CD4-positive, CD25-positive, alpha-beta regulatory T cell (primary cell): ENCODE data around the gene SPAG4. TPM values are rescaled to one million over a fixed set of nuclear protein-coding genes. Genes with fewer than 3 reads are reported as not detected.

ENCODE experiments used
- ATAC-seq, 2 donors: fragments of 150-1000 bp; cut with Tn5 transposase; one replicate each; pipeline ENCODE4 v1.10.0; 2021; ENCODE audit warnings: low read depth in 2 of 2, moderate number of reproducible peaks in 2 of 2, moderate library complexity in 1 of 2
- DNase-seq, 3 donors: peaks; one replicate each; pipeline versions ENCODE4 v3.0.0 to v3.0.0-alpha.2; 2012 to 2022; ENCODE audit warnings: mixed read lengths in 1 of 3
- H3K27ac ChIP-seq: one replicate; pipeline ENCODE4 v1.7.0; 2013; ENCODE audit warnings: mild to moderate bottlenecking, low read length; ENCODE audit not compliant: insufficient read depth, poor library complexity, severe bottlenecking
- H3K27me3 ChIP-seq: one replicate; pipeline ENCODE4 v1.7.0; 2013; ENCODE audit warnings: low read length; ENCODE audit not compliant: control insufficient read depth, insufficient read depth
- H3K36me3 ChIP-seq: one replicate; pipeline ENCODE4 v1.7.0; 2013; ENCODE audit warnings: mild to moderate bottlenecking, low read length, moderate library complexity; ENCODE audit not compliant: control insufficient read depth, insufficient read depth
- H3K4me1 ChIP-seq: 2 replicates; pipeline ENCODE4 v1.7.0; 2013; ENCODE audit warnings: mild to moderate bottlenecking, low read length; ENCODE audit not compliant: insufficient read depth, control insufficient read depth, poor library complexity, severe bottlenecking
- H3K4me3 ChIP-seq: one replicate; pipeline ENCODE4 v1.7.0; 2013; ENCODE audit warnings: low read depth, mild to moderate bottlenecking, low read length, moderate library complexity
- H3K9me3 ChIP-seq, 2 experiments: 1 replicate in 1 of 2; 2 replicates in 1 of 2; pipeline ENCODE4 v1.7.0; 2013; ENCODE audit warnings: low read length in 2 of 2, mild to moderate bottlenecking in 1 of 2, moderate library complexity in 1 of 2; ENCODE audit not compliant: control insufficient read depth in 2 of 2
- H3K27ac Mint-ChIP-seq, 3 donors: one replicate each; pipeline ENCODE4 v1.8.0; 2020 to 2022; ENCODE audit warnings: mild to moderate bottlenecking in 3 of 3, mixed read lengths in 3 of 3, moderate library complexity in 2 of 3
- H3K27me3 Mint-ChIP-seq: one replicate; pipeline ENCODE4 v1.8.0; 2022; ENCODE audit warnings: mild to moderate bottlenecking, mixed read lengths
- H3K36me3 Mint-ChIP-seq: one replicate; pipeline ENCODE4 v1.8.0; 2020; ENCODE audit warnings: mixed read lengths
- H3K4me1 Mint-ChIP-seq, 4 donors: one replicate each; pipeline ENCODE4 v1.8.0; 2020 to 2022; ENCODE audit warnings: mixed read lengths in 4 of 4, mild to moderate bottlenecking in 1 of 4
- H3K4me3 Mint-ChIP-seq, 4 donors: one replicate each; pipeline ENCODE4 v1.8.0; 2020 to 2022; ENCODE audit warnings: mild to moderate bottlenecking in 4 of 4, mixed read lengths in 4 of 4, moderate library complexity in 3 of 4
- H3K9me3 Mint-ChIP-seq, 7 donors: one replicate each; pipeline ENCODE4 v1.8.0; 2020 to 2022; ENCODE audit warnings: mixed read lengths in 7 of 7, mild to moderate bottlenecking in 3 of 7, moderate library complexity in 2 of 7
- polyA plus RNA-seq, 4 donors: library from polyadenylated mRNA; unstranded; fragments of 300-500 nt; fragmentation: Illumina TruSeq; gene quantifications; one replicate each; pipeline ENCODE4 v1.2.3, GENCODE V29; 2021
- total RNA-seq: library from RNA; stranded (reverse); gene quantifications from one replicate; pipeline ENCODE4 v1.2.3, GENCODE V29; 2022

The SPAG4 gene
- total and polyA plus RNA-seq, 5 donors from 2014 or later = 0.11 to 21.8 (median 0.47) TPM

- no peaks in the 10 kb centered on the region for H3K4me1 Mint-ChIP-seq
- Histone ChIP-seq H3K27ac (no peak overlapping the region), H3K4me1 (no peaks in the 10 kb centered on the region), H3K27me3 (no peaks in the 10 kb centered on the region), H3K9me3 (peaks cover 4 to 7% of the 10 kb centered on the region in 2 experiments), H3K36me3 (no peaks in the 10 kb centered on the region), H3K4me3 (no peak overlapping the region)
- DNase-seq (no peak), ATAC-seq (no peak)
- no peak overlapping the region for H3K4me3 Mint-ChIP-seq
- H3K27me3 Mint-ChIP-seq = peaks cover 12% of the 10 kb centered on the region
- peaks cover 0 to 14% (median under 1%) of the 10 kb centered on the region in 7 donors for H3K9me3 Mint-ChIP-seq
- H3K27ac Mint-ChIP-seq = no peak overlapping the region
- H3K36me3 Mint-ChIP-seq = no peaks in the 10 kb centered on the region
Measured at GRCh38 chr20:35579196-35579595, 36.4 kb upstream of the SPAG4 start.

- H3K4me3 ChIP-seq = no peak overlapping the region
- DNase-seq = no peak
- Mint-ChIP-seq H3K27me3 (peaks cover 7% of the 10 kb centered on the region), H3K4me1 (no peaks in the 10 kb centered on the region), H3K9me3 (peaks cover 0 to 14% (median 0%) of the 10 kb centered on the region in 7 donors), H3K36me3 (no peaks in the 10 kb centered on the region), H3K27ac (peak overlapping the region in 1 of 3 donors; percentile 86), H3K4me3 (no peak overlapping the region)
- ATAC-seq = no peak
- peaks cover 4 to 7% of the 10 kb centered on the region in 2 experiments for H3K9me3 ChIP-seq
- no peaks in the 10 kb centered on the region for H3K4me1 ChIP-seq
- H3K27ac ChIP-seq = no peak overlapping the region
- H3K36me3 ChIP-seq = no peaks in the 10 kb centered on the region
- H3K27me3 ChIP-seq = no peaks in the 10 kb centered on the region
Measured at GRCh38 chr20:35582131-35582530, 33.5 kb upstream of the SPAG4 start.

DNA sequence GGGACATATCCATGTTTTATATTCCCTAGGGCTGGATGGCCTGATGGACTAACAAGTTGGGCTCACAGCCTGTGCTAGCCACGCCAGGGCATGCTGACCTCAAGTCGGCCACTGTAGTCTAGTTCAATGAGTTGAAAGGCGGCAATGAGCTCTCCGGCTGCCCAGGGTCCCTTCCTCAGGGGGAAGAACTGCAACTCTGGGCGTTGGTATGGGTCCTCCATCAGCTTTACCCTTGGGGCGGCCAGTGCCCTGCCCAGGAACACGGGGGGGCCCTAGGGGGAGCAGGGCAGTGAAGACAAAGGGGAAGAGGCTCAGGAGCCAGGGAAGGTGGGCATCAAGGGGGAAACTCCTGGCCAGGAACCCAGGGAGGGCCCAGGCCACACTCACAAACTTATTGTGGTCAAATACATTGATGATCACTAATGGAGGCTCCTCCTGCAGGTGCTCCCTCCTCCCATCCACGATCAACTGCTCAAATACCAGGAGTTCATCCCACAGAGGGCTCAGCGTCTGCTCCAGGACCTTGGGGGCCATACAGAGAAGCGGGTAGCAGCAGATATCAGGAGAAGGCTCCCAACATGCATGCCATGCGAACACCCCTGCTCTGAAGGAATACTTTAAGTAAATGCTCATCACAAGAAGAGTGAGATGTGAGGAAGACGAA lies 32.8 kb upstream of the SPAG4 start:
- ATAC-seq (no peak), DNase-seq (no peak)
- Histone ChIP-seq H3K27me3 (no peaks in the 10 kb centered on the region), H3K4me3 (no peak overlapping the region), H3K9me3 (peaks cover 4 to 7% of the 10 kb centered on the region in 2 experiments), H3K36me3 (no peaks in the 10 kb centered on the region), H3K27ac (no peak overlapping the region), H3K4me1 (no peaks in the 10 kb centered on the region)
- Mint-ChIP-seq H3K4me1 (no peaks in the 10 kb centered on the region), H3K9me3 (peaks cover 0 to 14% (median 0%) of the 10 kb centered on the region in 7 donors), H3K27ac (no peak overlapping the region), H3K27me3 (peaks cover 7% of the 10 kb centered on the region), H3K36me3 (no peaks in the 10 kb centered on the region), H3K4me3 (no peak overlapping the region)

GRCh38 chr20:35583636-35584560 lies 31.7 kb upstream of the SPAG4 start:
- ATAC-seq = no peak
- no peak overlapping the region for H3K4me3 Mint-ChIP-seq

GRCh38 chr20:35586751-35587425 lies 28.7 kb upstream of the SPAG4 start:
- H3K36me3 ChIP-seq = no peaks in the 10 kb centered on the region
- Mint-ChIP-seq H3K9me3 (peaks cover 0 to 5% (median 0%) of the 10 kb centered on the region in 7 donors), H3K27ac (no peak overlapping the region), H3K27me3 (peaks cover 4% of the 10 kb centered on the region), H3K36me3 (no peaks in the 10 kb centered on the region), H3K4me3 (no peak overlapping the region), H3K4me1 (peaks cover 0 to 4% (median under 1%) of the 10 kb centered on the region in 4 donors)
- H3K4me3 ChIP-seq = no peak overlapping the region
- ATAC-seq = no peak
- H3K27ac ChIP-seq = no peak overlapping the region
- H3K9me3 ChIP-seq = no peaks in the 10 kb centered on the region
- H3K4me1 ChIP-seq = no peaks in the 10 kb centered on the region
- no peaks in the 10 kb centered on the region for H3K27me3 ChIP-seq
- DNase-seq = no peak

More at GRCh38 chr20:35583636-35584560, 31.7 kb upstream of the SPAG4 start:
- Histone ChIP-seq H3K4me3 (no peak overlapping the region), H3K36me3 (no peaks in the 10 kb centered on the region), H3K27ac (no peak overlapping the region), H3K4me1 (no peaks in the 10 kb centered on the region), H3K27me3 (no peaks in the 10 kb centered on the region), H3K9me3 (peaks cover 4 to 7% of the 10 kb centered on the region in 2 experiments)
- Mint-ChIP-seq H3K27ac (peak overlapping the region in 1 of 3 donors; percentile 36), H3K9me3 (peaks cover 0 to 14% (median 0%) of the 10 kb centered on the region in 7 donors), H3K27me3 (peaks cover 4% of the 10 kb centered on the region), H3K36me3 (no peaks in the 10 kb centered on the region), H3K4me1 (peaks cover 0 to 4% (median under 1%) of the 10 kb centered on the region in 4 donors)
- no peak for DNase-seq

DNA sequence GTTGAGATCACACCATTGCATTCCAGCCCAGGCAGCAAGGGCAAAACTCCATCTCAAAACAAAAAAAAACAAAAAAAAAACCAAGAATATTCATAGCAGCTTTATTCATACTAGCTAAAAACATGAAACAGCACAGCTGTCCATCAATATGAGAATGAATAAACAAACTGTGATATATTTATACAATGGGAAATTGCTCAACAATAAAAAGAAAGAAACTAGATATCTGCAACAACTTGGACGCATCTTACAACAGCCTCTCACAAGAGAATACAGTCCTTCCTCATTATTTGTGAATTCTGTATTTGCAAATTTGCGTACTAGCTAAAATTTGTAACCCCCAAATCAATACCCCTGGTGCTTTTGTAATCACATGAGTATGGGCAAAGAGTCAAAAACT lies 28.2 kb upstream of the SPAG4 start:
- no peaks in the 10 kb centered on the region for H3K9me3 ChIP-seq
- ATAC-seq (no peak), DNase-seq (no peak)
- Mint-ChIP-seq H3K36me3 (no peaks in the 10 kb centered on the region), H3K27ac (no peak overlapping the region), H3K27me3 (peaks cover 4% of the 10 kb centered on the region), H3K4me1 (peaks cover 0 to 4% (median under 1%) of the 10 kb centered on the region in 4 donors), H3K9me3 (peaks cover 0 to under 1% (median 0%) of the 10 kb centered on the region in 7 donors), H3K4me3 (no peak overlapping the region)
- H3K36me3 ChIP-seq = no peaks in the 10 kb centered on the region
- no peaks in the 10 kb centered on the region for H3K27me3 ChIP-seq
- no peak overlapping the region for H3K4me3 ChIP-seq
- no peaks in the 10 kb centered on the region for H3K4me1 ChIP-seq
- no peak overlapping the region for H3K27ac ChIP-seq

DNA sequence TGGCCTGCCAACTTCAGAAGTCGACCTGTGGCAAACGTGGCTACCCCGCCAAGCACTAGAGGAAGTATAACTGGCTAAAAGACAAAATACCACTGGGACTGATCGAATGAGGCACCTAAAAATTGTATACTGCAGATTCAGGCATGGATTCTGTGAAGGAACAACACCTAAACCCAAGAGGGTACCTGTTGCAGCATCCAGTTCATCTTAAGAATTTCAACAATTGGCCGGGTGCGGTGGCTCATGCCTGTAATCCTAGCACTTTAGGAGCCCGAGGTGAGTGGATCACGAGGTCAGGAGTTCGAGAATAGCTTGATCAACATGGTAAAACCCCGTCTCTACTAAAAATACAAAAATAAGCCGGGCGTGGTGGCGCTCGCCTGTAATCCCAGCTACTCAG lies 27.2 kb upstream of the SPAG4 start:
- H3K27me3 Mint-ChIP-seq = peaks cover 8% of the 10 kb centered on the region
- Histone ChIP-seq H3K9me3 (no peaks in the 10 kb centered on the region), H3K4me1 (no peaks in the 10 kb centered on the region), H3K27me3 (no peaks in the 10 kb centered on the region), H3K27ac (no peak overlapping the region), H3K36me3 (no peaks in the 10 kb centered on the region), H3K4me3 (no peak overlapping the region)
- no peak for DNase-seq
- no peak for ATAC-seq
- peaks cover 0 to 4% (median under 1%) of the 10 kb centered on the region in 4 donors for H3K4me1 Mint-ChIP-seq
- no peak overlapping the region for H3K27ac Mint-ChIP-seq
- H3K9me3 Mint-ChIP-seq = no peaks in the 10 kb centered on the region
- H3K4me3 Mint-ChIP-seq = no peak overlapping the region
- no peaks in the 10 kb centered on the region for H3K36me3 Mint-ChIP-seq
